Esophagus mucosa (tissue), 1 donor: Measurements from ENCODE around the gene ALG12. TPM values are rescaled to one million over a fixed set of nuclear protein-coding genes. Genes with fewer than 3 reads are reported as not detected.

Experiments
- ATAC-seq: fragments of 200-7000 bp; cut with Tn5 transposase; one replicate; pipeline ENCODE4 v1.9.1; 2020
- total RNA-seq: library from RNA; stranded (reverse); gene quantifications from one replicate; pipeline ENCODE4 v1.2.4, GENCODE V29; 2023
- donor health status: DM: yes; HTN: yes; CAD: no.

Gene ALG12
- total RNA-seq, 1 donor from 2014 or later: 10.1 TPM

DNA sequence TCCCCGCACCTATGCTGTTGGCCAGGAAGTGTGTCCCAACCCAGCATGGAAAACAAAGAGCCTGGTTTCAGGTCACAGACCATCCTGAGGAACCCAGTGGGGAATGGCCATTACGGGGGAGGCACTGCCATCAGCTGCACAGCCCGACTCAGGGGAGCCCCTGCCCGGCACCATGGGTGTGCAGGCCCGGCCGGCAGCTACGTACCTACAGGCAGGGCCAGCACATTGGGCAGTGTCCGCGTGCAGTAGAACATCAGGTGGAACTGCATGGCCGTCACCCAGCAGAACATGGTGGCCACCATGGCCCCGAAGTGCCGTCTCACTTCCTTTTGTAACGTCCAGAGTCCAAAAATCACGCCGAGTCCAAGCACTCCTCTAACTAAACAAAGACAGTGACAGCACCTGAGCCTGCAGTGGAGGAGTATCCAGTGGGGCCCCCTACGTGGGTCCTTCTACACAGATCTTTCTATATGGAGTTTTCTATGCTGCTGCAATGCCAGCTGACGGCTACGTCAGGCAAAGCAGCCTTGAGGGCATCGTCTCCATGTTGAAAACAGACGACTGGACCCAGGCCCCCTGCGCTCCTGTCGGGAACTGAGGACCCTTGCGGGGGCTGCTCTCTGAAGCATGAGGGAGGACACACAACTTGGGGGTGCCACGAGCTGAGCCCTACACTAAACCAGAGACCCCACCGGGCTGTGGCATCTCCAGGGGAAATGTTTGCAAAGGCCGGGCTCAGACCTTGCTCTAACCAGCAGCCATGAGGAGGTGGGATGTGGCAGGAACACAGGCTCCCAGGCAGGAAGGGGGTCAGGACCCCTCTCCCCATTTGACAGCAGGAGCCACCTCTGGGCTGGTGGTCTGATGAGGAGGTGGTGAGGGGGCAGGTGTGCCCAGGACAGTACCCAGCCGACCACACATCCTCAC, 7.7 kb downstream of the ALG12 start:
- no peak for ATAC-seq

GRCh38 chr22:49909476-49910205, 8.6 kb downstream of the ALG12 start:
- ATAC-seq: no peak

DNA sequence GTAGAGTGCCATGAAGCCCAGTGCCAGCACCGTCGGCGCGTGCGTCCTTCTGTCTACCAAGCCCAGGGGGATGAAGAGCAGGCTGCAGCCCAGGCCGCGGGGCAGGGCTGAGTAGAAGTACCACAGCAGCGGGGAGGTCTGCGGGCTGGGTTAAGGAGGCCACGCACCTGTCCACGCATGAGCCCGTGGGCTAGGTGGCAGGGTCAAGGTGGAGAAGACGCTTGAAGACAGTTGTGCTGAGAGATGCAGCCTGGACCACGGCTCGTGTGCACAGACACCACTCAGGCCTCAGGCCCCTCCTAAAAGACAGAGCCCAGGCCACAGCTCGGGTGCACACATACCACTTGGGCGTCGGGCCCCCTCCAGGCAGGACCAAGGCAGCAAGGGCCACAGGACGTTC, 10.4 kb downstream of the ALG12 start:
- no peak for ATAC-seq

DNA sequence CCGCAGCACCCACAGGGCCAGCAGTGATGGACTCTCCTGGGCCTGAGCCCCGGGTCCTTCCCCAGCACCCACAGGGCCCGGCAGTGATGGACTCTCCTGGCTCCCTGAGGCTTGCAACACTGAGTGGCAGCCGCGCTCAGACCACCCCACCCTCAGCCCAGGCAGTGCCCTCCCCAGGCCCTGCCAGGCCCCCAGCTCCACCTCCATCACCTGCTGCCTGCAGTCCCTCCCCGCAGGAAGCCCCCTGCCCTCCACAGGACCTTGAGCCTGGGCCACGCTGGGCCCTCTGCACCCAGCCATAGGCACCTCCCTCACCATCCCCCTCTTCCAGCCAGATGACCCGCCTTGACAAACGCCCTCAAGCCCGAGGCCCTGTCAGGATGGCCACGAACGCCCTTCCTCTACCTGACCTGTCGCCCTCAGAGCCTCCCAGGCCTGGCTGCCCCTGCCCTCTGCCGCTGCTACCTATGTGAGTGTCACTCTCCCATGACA, 11.4 kb downstream of the ALG12 start:
- no peak for ATAC-seq

DNA sequence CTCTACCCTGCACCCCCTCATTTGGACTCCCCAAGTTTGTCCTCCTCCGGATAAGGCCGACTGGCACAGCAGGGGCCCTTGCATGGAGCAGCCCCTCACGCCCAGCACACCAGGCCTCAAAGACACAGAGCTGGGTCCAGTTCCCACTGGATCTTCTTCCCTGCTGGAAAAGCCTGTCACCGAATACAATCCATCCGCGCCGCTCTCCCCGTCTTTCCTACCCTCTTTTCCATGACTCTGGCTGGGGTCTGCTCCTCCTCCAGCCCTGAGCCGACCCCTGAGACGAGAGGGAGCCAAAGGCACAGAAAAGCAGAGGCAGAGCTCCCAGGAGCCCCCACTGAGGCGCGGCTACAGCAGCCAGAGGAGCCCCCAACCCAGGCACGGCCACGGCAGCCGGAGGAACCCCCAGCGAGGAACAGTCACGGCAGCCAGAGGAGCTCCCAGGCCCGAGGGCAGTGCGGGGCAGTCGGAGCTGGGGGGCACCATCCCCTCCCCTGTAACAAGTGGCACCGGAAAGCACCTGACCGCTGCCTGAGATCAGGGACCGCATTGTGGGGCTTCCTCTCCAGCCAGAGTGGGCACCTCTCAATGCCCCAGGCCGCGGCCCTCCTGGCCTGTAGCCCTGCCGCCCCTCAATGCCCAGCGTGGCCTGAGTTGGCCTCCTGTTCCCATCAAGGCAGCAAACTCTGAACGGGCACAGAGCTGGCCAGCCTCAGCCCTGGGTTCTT, 12.0 kb downstream of the ALG12 start:
- ATAC-seq: no peak

GRCh38 chr22:49905465-49905864, 12.8 kb downstream of the ALG12 start:
- ATAC-seq: no peak

DNA sequence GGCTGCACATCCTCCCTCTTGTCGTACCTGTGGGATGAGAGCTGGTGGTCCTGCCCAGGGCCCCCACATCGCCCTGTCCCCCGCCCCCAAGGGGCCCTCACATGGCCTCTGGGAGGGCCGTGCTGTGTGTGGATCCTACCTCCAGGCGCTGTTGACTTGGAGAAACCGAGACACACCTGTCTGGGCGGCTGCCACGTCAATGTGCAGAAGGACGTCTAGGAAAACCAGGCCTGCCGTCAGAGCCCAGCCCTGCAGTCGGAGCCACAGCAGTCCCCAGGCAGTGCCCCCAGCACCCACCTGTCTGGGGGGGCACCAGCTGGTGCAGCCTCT, 14.2 kb downstream of the ALG12 start:
- peak; percentile 8 for ATAC-seq

- ATAC-seq: no peak
Measured at GRCh38 chr22:49903322-49904039, 14.8 kb downstream of the ALG12 start.

DNA sequence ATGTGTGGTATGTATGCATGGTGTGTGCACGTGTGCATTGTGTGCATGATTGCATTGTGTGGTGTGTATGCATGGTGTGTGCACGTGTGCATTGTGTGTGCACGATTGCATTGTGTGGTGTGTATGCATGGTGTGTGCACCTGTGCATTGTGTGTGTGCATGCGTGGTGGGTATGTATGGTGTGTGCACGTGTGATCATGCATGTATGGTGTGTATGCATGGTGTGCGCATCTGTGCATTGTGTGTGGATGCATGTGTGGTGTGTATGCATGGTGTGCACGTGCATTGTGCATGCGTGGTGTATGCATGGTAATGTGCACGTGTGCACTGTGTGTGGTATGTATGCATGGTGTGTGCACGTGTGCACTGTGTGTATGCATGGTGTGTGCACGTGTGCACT, 16.8 kb downstream of the ALG12 start:
- ATAC-seq: peak; percentile 35

GRCh38 chr22:49900441-49901230, 17.6 kb downstream of the ALG12 start:
- no peak for ATAC-seq

GRCh38 chr22:49899530-49899929, 18.7 kb downstream of the ALG12 start:
- no peak for ATAC-seq

DNA sequence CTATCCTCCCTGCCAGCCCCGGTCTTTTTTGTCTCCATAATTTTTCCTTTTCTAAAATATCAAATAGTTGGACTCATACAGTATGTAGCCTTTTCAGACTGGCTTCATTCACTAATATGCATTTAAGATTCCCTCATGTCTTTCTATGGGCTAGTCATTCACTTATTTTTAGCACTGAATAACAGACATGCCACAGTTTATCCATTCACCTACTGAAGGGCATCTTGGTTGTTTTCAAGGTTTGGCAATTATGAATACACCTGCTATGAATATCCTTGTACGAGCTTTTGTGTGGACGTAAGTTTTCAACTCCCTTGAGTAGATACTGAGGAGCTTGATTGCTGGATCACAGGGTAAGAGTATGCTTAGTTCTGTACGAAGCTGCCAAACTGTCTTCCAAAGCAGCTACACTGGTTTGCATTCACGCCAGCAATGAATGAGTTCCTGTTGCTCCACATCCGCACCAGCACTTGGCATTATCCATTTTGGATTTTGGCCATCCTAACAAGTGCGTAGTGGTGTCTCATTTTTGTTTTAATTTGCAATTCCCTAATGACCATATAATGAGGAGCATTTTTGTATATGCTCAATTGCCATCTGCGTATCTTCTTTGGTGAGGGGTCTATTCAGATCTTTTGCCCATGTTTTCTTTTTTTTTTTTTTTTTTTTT, 21.1 kb downstream of the ALG12 start:
- no peak for ATAC-seq

GRCh38 chr22:49896201-49896600, 22.0 kb downstream of the ALG12 start:
- ATAC-seq: no peak

DNA sequence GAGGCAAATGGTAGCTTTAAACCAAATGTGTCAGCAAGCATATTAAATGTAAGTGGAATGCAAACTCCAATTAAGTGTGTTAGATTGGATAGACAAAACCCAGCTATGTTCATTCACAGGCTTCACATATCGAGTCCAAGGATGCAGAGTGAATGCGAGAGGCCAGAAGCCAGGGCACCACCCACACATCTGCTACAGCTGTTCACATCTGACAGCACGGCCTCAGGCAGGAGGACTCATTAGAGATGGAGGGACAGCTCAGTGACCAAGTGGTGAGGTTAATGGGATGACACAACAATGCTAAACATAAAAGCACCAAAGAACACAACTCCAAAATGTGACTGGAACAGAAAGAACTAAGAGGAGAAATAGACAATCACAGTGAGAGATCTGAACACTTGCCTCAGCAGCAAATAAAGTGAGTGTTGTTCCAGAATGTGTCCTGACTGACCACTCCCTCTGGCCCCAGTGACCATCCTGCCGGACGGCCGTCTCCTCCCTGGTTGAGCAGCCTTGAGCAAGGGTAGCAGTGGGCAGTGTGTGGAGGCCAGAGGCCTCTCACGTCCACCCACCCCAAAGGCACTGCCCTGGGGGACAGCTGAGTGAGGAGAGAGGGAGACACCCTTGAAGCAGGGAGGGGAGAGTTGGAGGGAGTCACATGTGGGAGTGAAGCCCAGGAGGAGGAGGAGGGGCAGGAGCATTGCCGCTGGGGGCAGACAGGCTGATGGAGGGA, 23.8 kb downstream of the ALG12 start:
- ATAC-seq: no peak

DNA sequence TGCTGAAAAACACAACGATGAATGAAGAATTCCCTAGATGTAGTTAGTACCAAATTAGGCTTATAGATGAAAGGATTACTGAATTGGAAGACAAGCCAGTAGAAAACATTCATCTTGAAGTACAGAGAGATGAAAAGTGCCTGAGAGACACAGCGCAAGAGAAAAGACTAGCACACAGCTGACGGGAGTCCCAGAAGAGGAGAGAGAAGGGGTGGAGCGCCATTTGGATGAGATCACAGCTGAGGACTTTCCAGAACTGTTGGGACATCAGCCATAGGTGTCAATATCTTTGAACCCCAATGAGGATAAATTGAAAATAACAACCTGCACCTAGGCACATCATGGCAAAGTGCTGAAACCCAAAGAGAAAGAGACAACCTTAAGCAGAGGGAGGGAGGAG, 25.2 kb downstream of the ALG12 start:
- ATAC-seq: no peak

- no peak for ATAC-seq
Measured at GRCh38 chr22:49892226-49892899, 25.9 kb downstream of the ALG12 start.

DNA sequence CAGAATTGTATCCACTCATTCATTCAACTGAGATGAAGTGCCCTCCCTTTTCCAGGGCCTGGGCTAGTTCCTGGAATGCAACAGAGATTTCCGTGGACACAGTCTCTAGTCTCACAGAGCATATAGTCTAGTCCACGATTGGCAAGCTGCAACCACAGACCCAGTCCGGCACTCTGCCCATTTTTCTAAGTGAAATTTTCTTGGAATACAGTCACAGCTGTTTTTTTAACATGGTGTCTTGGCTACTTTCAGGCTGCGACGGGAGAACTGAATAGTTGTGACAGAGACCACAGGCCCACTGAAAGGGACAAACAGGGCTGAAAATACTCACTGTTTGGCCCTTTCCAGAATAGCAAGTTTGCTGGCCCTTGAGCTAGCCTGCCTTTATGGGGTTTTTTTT, 29.2 kb downstream of the ALG12 start:
- ATAC-seq: no peak

DNA sequence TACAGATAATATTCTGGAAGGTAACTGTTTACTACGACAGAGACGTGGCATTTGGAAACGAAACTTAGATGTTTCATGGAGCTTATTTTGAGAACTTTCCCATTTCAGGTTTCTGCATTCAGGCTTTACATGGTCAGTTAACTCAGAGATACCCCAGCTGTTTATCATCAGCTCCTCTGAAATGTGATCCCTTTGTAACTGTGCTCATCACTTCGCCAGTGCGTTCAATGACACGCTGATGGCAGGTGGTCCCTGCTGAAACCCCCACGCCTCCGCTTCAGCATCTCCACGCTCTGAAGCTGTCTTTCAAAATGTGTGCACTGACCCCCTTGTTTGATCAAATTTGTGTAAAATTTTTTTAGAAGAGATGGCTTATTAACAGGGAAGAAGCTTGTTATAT, 30.5 kb downstream of the ALG12 start:
- no peak for ATAC-seq

GRCh38 chr22:49887064-49887451, 31.2 kb downstream of the ALG12 start:
- no peak for ATAC-seq
